Limb (tissue), 2 donors: ENCODE results near the gene TMEM107.
A peak's percentile ranks its signal among the peaks of the same experiment; 100 is the strongest.
"Not testable (repeated sequence)": the region's sequence is repeated elsewhere in the genome, so short reads cannot be mapped to it uniquely, and the experiment has no call there.

Experiments
- DNase-seq, 2 donors: peaks; one replicate each; pipeline ENCODE4 v3.0.0-alpha.2; 2016; ENCODE audit errors: extremely low spot score in 2 of 2

Gene TMEM107

DNA sequence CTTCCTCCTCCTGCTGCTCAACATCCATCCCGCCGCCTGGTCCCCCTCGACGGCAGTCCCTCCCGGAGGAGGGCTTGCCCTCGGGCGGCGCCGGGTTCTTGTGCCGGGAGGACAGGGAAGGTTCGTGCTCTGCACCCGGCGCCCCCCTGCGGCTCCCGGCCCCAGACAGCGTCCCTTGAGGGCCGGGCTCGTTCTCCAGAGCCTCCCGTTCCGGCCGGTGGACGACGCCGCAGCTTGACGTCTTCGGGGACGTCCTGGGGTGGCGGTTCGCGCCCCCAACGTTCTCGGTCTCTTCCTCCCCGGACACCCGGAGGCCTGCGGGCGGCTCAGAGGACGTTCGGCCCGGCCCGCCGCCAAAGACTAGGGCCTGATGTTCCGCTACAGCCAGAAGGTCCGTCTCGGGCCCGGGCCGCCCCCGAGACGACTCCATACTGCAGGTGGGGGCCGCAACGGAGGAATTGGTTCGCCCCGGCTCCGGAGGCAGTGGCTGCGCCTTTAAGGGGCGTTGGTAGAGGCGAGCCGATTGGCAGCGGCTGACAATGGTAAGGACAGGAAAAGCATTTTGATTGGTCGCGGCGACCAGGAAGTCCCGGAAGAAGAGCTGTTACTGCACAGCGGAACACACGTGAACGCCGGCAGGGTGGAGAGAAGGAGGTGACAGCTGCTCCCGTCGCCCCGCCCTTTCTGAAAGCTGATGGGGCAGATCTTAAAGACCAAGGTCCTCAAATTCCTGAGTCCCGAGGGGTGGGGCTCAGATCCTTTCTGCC, 13.7 kb upstream of the TMEM107 start, which contains the start of gene BORCS6:
TSS of gene BORCS6 (minus strand) at position 470 of the 767 bp plus-strand sequence. CDS start at position 430, 40 bp downstream.
- DNase-seq: peak; percentile 93 to 98

- DNase-seq: peak in 1 of 2 donors; percentile 54
Measured at GRCh38 chr17:8189041-8189710, 13.0 kb upstream of the TMEM107 start.

GRCh38 chr17:8188263-8188839, 12.2 kb upstream of the TMEM107 start:
- DNase-seq: no peak

DNA sequence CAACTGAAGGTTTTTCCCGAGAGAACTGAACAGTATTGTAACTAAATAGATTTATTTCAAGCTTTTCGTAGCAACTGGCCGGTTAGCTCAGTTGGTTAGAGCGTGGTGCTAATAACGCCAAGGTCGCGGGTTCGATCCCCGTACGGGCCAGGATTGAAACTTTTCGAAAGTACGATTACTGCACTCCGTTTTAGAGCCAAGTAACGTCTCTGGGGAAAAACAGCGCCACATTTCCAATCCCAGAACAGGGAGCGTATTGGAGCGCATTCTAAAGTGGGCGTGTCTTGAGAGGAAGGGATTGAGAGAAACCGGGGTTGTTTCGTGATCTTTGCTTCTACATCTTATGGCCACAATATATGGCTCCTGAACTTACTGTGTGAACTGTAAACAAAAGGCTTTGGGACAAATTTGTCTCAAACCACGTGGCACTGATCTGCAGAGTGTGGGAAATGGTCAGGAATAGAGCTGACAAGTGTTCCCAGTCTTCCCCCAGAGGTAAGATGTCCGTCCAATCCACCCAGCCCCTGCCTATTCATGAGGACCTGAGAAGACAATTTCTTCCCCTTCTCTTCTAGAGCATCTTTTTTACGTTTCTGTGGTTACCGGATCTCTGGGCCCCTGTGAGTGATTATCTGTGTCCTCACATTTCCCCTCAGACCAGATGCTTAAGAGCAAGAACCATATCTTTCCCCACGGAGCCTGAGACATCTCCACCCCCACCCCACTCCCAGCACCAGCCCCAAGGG, 11.5 kb upstream of the TMEM107 start:
- DNase-seq: peak; percentile 94 to 97

GRCh38 chr17:8186787-8187516, 10.8 kb upstream of the TMEM107 start:
- peak; percentile 94 to 98 for DNase-seq

DNA sequence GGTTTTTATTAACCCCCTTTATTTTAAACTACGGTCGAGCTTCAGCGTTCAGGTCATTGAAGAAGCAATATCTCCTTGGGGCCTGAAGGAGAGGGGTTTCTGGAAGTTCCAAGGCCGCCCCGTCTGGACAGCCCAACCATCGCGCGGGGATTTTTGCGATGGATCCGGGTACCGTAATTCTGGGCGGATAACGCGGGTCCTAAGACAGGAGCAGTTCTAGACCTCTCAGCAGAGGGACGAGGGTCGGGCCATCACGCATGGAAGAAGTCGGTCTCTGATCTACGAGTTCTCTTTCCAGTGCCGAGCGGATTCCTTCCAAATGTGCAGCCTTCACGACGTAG, 10.2 kb upstream of the TMEM107 start:
- DNase-seq: no peak

DNA sequence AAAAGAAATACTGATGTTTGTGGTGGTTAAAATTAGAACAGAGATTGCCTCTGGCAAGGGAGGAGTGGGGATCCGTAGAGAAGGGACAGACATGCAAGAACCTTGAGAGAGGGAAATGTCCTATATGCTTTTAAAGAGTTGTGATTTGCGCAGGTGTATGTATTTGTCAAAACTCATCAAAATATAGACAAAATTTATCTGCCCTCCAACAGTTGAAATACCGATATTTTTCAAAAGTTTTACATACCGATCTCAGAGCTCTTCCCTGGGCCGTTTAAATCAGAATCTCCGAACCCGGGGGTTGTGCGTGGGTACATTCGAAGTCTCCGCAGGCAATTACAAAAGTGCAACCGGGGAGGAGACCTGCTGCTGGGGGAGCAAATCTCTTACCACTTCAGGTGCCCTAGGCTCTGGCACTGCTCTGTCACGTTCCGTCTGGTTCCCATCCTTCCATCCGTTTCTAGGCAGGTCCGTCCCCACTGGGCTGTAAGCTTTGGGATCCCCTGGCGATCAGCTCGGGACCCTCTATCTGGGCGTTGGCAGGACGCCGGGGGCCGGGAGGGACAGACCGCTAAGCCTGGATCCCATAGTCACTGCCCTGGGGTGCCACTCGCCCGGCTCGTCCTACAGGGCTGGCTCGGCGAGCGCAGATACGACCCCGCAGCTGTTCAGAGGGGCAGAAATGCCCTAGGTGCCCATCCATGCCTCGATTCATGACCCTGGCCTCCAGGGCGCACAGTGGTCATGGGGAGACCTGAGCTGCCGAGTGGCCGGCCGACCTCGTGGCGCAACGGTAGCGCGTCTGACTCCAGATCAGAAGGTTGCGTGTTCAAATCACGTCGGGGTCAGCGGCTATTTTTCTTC, 9.6 kb upstream of the TMEM107 start:
- peak; percentile 65 to 96 for DNase-seq

GRCh38 chr17:8176998-8177731, 985 bp upstream of the TMEM107 start:
- DNase-seq: no peak

DNA sequence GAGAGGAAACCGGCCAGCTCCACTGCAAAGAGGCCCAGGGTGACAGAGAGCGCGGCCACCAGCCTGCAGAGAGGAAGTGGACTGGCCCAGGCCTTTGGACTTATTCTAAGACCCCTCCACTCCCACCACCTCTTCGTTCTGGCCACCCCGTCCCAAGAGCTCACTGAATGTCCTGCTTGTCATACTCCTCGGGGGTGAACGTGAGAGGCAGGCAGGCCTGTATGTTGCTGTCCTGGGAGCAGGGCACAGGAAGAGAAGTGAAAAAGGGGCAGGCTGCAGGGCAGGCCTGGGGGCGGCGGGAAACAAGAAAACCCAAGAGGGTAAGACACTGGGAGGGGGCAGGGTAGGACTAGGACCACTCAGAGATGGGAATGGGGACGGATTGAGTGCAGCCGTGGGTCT, 384 bp downstream of the TMEM107 start:
- DNase-seq: no peak

- DNase-seq: no peak
Measured at GRCh38 chr17:8173871-8174322, 2.3 kb downstream of the TMEM107 start.

- DNase-seq: peak; percentile 83 to 96
Measured at GRCh38 chr17:8173056-8173870, 2.9 kb downstream of the TMEM107 start.

GRCh38 chr17:8170186-8170585, 6.0 kb downstream of the TMEM107 start:
- DNase-seq: not testable (repeated sequence)

- DNase-seq: no peak
Measured at GRCh38 chr17:8167526-8167925, 8.7 kb downstream of the TMEM107 start.

- no peak for DNase-seq
Measured at GRCh38 chr17:8166731-8167130, 9.4 kb downstream of the TMEM107 start.

DNA sequence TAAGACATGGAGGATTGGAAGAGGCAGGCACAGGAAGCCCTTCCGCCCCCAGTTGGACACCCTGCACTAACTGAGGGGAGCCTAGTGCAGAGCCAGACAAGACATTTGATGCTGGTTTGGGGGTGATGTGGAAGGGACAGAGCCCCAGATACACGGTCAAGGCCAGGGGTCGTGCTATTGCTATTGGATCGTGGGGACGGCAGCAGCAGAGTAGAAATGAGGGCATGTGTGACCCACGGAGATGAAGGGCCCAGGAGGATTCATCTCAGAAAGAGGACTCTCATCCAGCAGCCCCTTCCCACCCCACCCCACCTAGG, 11.4 kb downstream of the TMEM107 start:
- DNase-seq: no peak

DNA sequence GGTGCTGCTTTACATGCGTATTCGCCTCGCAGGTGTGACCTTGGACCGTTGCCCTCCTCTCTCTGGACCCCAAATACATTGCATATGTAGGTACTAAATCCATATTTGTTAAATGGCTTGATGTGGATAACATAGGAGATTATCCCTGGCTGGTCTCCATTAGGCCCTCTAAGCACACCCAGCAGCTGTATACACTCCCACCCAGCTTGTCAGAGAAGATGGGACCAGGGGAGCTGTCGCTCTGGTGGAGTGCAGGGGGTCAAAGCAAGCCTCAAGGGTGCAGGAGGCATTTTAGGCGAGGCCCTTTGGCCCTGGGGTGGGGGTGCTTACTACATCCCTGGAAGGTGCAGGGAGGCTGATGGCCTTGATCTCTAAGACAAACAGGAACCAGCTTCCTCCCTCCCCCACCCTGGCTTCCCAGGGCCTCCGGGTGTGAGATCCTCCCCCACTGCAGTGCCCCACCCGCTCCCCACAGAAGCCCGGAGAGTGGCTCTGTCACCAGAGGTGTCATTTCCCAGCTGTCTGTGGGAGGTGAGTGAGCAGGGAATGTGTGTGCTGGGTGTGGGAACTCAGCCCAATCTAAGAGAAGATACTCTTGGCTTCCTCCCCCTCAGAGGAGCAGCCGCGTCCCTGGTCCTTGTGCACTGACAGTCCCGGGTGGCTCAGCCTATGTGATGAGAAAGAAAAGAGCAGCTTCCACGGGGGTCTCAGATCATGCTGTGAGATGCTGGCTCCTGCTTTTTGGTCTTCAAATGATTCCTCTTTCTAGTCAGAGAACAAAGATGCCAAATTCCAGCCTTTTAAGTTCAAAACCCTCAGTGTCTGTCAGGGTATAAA, 12.0 kb downstream of the TMEM107 start:
- DNase-seq: peak; percentile 27 to 56

- peak; percentile 24 to 93 for DNase-seq
Measured at GRCh38 chr17:8162997-8163977, 12.9 kb downstream of the TMEM107 start.
